ENCODE results near the gene RGL3.
"Not testable (repeated sequence)": the region's sequence is repeated elsewhere in the genome, so short reads cannot be mapped to it uniquely, and the experiment has no call there.

The RGL3 gene

GRCh38 chr19:11418549-11419506, at the start of gene RGL3:
TSS of gene RGL3 (minus strand) at chr19:11419314. CDS start at chr19:11419278, 36 bp downstream.
- Histone ChIP-seq H3K27ac (ENCODE audit: low read length) (no peak within 1 kb of the TSS), H3K9me3 (ENCODE audit: control insufficient read depth in 2 of 2, low read length in 2 of 2) (no peaks in the 10 kb centered on the region), H3K27me3 (ENCODE audit: control insufficient read depth in 1 of 2, insufficient read depth in 2 of 2, low read length in 2 of 2) (peaks cover 50 to 54% of the 10 kb centered on the region in 2 donors), H3K36me3 (ENCODE audit: control insufficient read depth in 2 of 2, insufficient read depth in 2 of 2, low read length in 2 of 2) (no peaks in the 10 kb centered on the region), H3K4me3 (ENCODE audit: low read length in 2 of 2) (peak within 1 kb of the TSS in 1 of 2 donors; percentile 62), H3K4me1 (ENCODE audit: control insufficient read depth, insufficient read depth, low read length) (peaks cover 19% of the 10 kb centered on the region), H3K9ac (ENCODE audit: low read length in 2 of 2) (no peak within 1 kb of the TSS)

GRCh38 chr19:11468266-11468845, 49.2 kb upstream of the RGL3 start:
- H3K9me3 ChIP-seq (ENCODE audit: control insufficient read depth in 2 of 2, low read length in 2 of 2); H3K4me3 ChIP-seq (ENCODE audit: low read length in 2 of 2); H3K9ac ChIP-seq (ENCODE audit: low read length in 2 of 2); H3K27ac ChIP-seq (ENCODE audit: low read length); H3K36me3 ChIP-seq (ENCODE audit: control insufficient read depth in 2 of 2, insufficient read depth in 2 of 2, low read length in 2 of 2); H3K27me3 ChIP-seq (ENCODE audit: control insufficient read depth in 1 of 2, insufficient read depth in 2 of 2, low read length in 2 of 2); H3K4me1 ChIP-seq (ENCODE audit: control insufficient read depth, insufficient read depth, low read length): not testable (repeated sequence)

GRCh38 chr19:11465600-11465999, 46.5 kb upstream of the RGL3 start:
- Histone ChIP-seq H3K9ac (ENCODE audit: low read length in 2 of 2) (no peak overlapping the region), H3K27me3 (ENCODE audit: control insufficient read depth in 1 of 2, insufficient read depth in 2 of 2, low read length in 2 of 2) (peaks cover 0 to 6% of the 10 kb centered on the region in 2 donors), H3K4me1 (ENCODE audit: control insufficient read depth, insufficient read depth, low read length) (no peaks in the 10 kb centered on the region), H3K27ac (ENCODE audit: low read length) (no peak overlapping the region), H3K4me3 (ENCODE audit: low read length in 2 of 2) (no peak overlapping the region), H3K36me3 (ENCODE audit: control insufficient read depth in 2 of 2, insufficient read depth in 2 of 2, low read length in 2 of 2) (no peaks in the 10 kb centered on the region), H3K9me3 (ENCODE audit: control insufficient read depth in 2 of 2, low read length in 2 of 2) (no peaks in the 10 kb centered on the region)

GRCh38 chr19:11464333-11465265, 45.5 kb upstream of the RGL3 start:
- H3K4me3 ChIP-seq (ENCODE audit: low read length in 2 of 2) = no peak overlapping the region
- H3K27me3 ChIP-seq (ENCODE audit: control insufficient read depth in 1 of 2, insufficient read depth in 2 of 2, low read length in 2 of 2) = peaks cover 5 to 11% of the 10 kb centered on the region in 2 donors
- no peaks in the 10 kb centered on the region for H3K36me3 ChIP-seq (ENCODE audit: control insufficient read depth in 2 of 2, insufficient read depth in 2 of 2, low read length in 2 of 2)
- no peaks in the 10 kb centered on the region for H3K4me1 ChIP-seq (ENCODE audit: control insufficient read depth, insufficient read depth, low read length)
- no peaks in the 10 kb centered on the region for H3K9me3 ChIP-seq (ENCODE audit: control insufficient read depth in 2 of 2, low read length in 2 of 2)
- no peak overlapping the region for H3K27ac ChIP-seq (ENCODE audit: low read length)
- H3K9ac ChIP-seq (ENCODE audit: low read length in 2 of 2) = no peak overlapping the region

- Histone ChIP-seq H3K27ac (ENCODE audit: low read length) (no peak overlapping the region), H3K27me3 (ENCODE audit: control insufficient read depth in 1 of 2, insufficient read depth in 2 of 2, low read length in 2 of 2) (peaks cover 5 to 12% of the 10 kb centered on the region in 2 donors), H3K4me3 (ENCODE audit: low read length in 2 of 2) (no peak overlapping the region), H3K4me1 (ENCODE audit: control insufficient read depth, insufficient read depth, low read length) (no peaks in the 10 kb centered on the region), H3K9me3 (ENCODE audit: control insufficient read depth in 2 of 2, low read length in 2 of 2) (no peaks in the 10 kb centered on the region), H3K9ac (ENCODE audit: low read length in 2 of 2) (no peak overlapping the region), H3K36me3 (ENCODE audit: control insufficient read depth in 2 of 2, insufficient read depth in 2 of 2, low read length in 2 of 2) (no peaks in the 10 kb centered on the region)
Measured at GRCh38 chr19:11463391-11463790, 44.3 kb upstream of the RGL3 start.

GRCh38 chr19:11461453-11461852, 42.3 kb upstream of the RGL3 start:
- Histone ChIP-seq H3K27ac (ENCODE audit: low read length) (no peak overlapping the region), H3K4me1 (ENCODE audit: control insufficient read depth, insufficient read depth, low read length) (no peaks in the 10 kb centered on the region), H3K9me3 (ENCODE audit: control insufficient read depth in 2 of 2, low read length in 2 of 2) (no peaks in the 10 kb centered on the region), H3K36me3 (ENCODE audit: control insufficient read depth in 2 of 2, insufficient read depth in 2 of 2, low read length in 2 of 2) (no peaks in the 10 kb centered on the region), H3K9ac (ENCODE audit: low read length in 2 of 2) (no peak overlapping the region), H3K4me3 (ENCODE audit: low read length in 2 of 2) (no peak overlapping the region), H3K27me3 (ENCODE audit: control insufficient read depth in 1 of 2, insufficient read depth in 2 of 2, low read length in 2 of 2) (peaks cover 5 to 14% of the 10 kb centered on the region in 2 donors)

- peaks cover 5 to 10% of the 10 kb centered on the region in 2 donors for H3K27me3 ChIP-seq (ENCODE audit: control insufficient read depth in 1 of 2, insufficient read depth in 2 of 2, low read length in 2 of 2)
- no peaks in the 10 kb centered on the region for H3K9me3 ChIP-seq (ENCODE audit: control insufficient read depth in 2 of 2, low read length in 2 of 2)
- H3K9ac ChIP-seq (ENCODE audit: low read length in 2 of 2) = no peak overlapping the region
- no peaks in the 10 kb centered on the region for H3K36me3 ChIP-seq (ENCODE audit: control insufficient read depth in 2 of 2, insufficient read depth in 2 of 2, low read length in 2 of 2)
- H3K27ac ChIP-seq (ENCODE audit: low read length) = no peak overlapping the region
- no peak overlapping the region for H3K4me3 ChIP-seq (ENCODE audit: low read length in 2 of 2)
- no peaks in the 10 kb centered on the region for H3K4me1 ChIP-seq (ENCODE audit: control insufficient read depth, insufficient read depth, low read length)
Measured at GRCh38 chr19:11460207-11460606, 41.1 kb upstream of the RGL3 start.

- H3K9me3 ChIP-seq (ENCODE audit: control insufficient read depth in 2 of 2, low read length in 2 of 2); H3K36me3 ChIP-seq (ENCODE audit: control insufficient read depth in 2 of 2, insufficient read depth in 2 of 2, low read length in 2 of 2); H3K27ac ChIP-seq (ENCODE audit: low read length); H3K4me3 ChIP-seq (ENCODE audit: low read length in 2 of 2); H3K9ac ChIP-seq (ENCODE audit: low read length in 2 of 2); H3K4me1 ChIP-seq (ENCODE audit: control insufficient read depth, insufficient read depth, low read length); H3K27me3 ChIP-seq (ENCODE audit: control insufficient read depth in 1 of 2, insufficient read depth in 2 of 2, low read length in 2 of 2): not testable (repeated sequence)
Measured at GRCh38 chr19:11458912-11459311, 39.8 kb upstream of the RGL3 start.

- Histone ChIP-seq H3K4me3 (ENCODE audit: low read length in 2 of 2) (no peak overlapping the region), H3K9me3 (ENCODE audit: control insufficient read depth in 2 of 2, low read length in 2 of 2) (no peaks in the 10 kb centered on the region), H3K27ac (ENCODE audit: low read length) (no peak overlapping the region), H3K9ac (ENCODE audit: low read length in 2 of 2) (no peak overlapping the region), H3K27me3 (ENCODE audit: control insufficient read depth in 1 of 2, insufficient read depth in 2 of 2, low read length in 2 of 2) (peaks cover 5 to 8% of the 10 kb centered on the region in 2 donors), H3K4me1 (ENCODE audit: control insufficient read depth, insufficient read depth, low read length) (no peaks in the 10 kb centered on the region), H3K36me3 (ENCODE audit: control insufficient read depth in 2 of 2, insufficient read depth in 2 of 2, low read length in 2 of 2) (no peaks in the 10 kb centered on the region)
Measured at GRCh38 chr19:11458236-11458900, 39.3 kb upstream of the RGL3 start.

GRCh38 chr19:11457831-11458230, 38.7 kb upstream of the RGL3 start:
- H3K36me3 ChIP-seq (ENCODE audit: control insufficient read depth in 2 of 2, insufficient read depth in 2 of 2, low read length in 2 of 2) = no peaks in the 10 kb centered on the region
- H3K4me3 ChIP-seq (ENCODE audit: low read length in 2 of 2) = no peak overlapping the region
- no peaks in the 10 kb centered on the region for H3K4me1 ChIP-seq (ENCODE audit: control insufficient read depth, insufficient read depth, low read length)
- no peak overlapping the region for H3K27ac ChIP-seq (ENCODE audit: low read length)
- no peak overlapping the region for H3K9ac ChIP-seq (ENCODE audit: low read length in 2 of 2)
- H3K27me3 ChIP-seq (ENCODE audit: control insufficient read depth in 1 of 2, insufficient read depth in 2 of 2, low read length in 2 of 2) = peaks cover 9 to 10% of the 10 kb centered on the region in 2 donors
- no peaks in the 10 kb centered on the region for H3K9me3 ChIP-seq (ENCODE audit: control insufficient read depth in 2 of 2, low read length in 2 of 2)
